Astrocyte of the cerebellum (primary cell): Measurements from ENCODE around the gene FRMD4B.

ENCODE experiments used
- DNase-seq: peaks from one replicate; pipeline ENCODE4 v3.0.0-alpha.2; 2011; ENCODE audit warnings: low read depth
- H3K4me3 ChIP-seq: 2 replicates; pipeline ENCODE4 v1.5.1; 2011; ENCODE audit warnings: mild to moderate bottlenecking, low read depth, low read length, moderate library complexity
- CTCF ChIP-seq: IDR thresholded peaks from 2 replicates; pipeline ENCODE4 v1.5.1; 2012; ENCODE audit warnings: low read length, low read depth, moderate library complexity, mild to moderate bottlenecking; ENCODE audit errors: missing control alignments
- in situ Hi-C: cut with HindIII; loops from 2 replicates; pipeline ENCODE4 v1.10.0; 2017; ENCODE audit warnings: low sequenced_read_pairs

The FRMD4B gene

DNA sequence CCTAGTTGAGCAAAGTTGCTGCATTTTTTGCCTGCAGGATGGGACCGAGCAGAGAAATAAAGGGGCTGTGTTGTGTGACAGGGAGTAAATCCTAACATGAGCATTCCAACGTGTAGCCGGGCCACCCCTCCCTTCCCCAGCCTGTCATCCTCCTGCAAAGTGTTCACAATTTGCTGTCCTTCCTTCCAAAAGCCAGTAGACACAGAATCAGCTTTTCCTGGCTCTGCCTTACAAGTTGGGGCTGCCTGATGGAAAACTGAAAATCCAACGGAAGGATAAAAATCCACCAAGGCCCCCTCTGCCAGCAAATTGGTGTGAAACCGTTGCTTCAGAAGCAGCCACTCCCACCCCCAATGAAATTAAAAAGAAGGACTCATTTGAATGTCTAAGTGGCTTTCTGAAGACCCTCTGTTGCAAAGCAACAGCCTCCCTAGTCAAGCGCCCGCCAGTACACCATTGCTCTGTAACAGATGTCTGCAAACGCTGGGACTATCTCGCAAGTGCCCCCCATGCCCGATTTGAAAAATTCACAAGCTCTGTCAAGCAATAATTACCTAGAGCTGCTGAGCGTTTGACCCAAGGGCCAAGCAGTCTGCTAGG is 665 bp downstream of the FRMD4B start:
- H3K4me3 ChIP-seq = peak overlapping the region; percentile 41
- no peak for TF ChIP-seq CTCF
- in situ Hi-C loops = no loop called here
- DNase-seq = no peak

- in situ Hi-C loops = no loop called here
Observed at GRCh38 chr3:69384326-69384725, 1.6 kb downstream of the FRMD4B start.

GRCh38 chr3:69379661-69380060 is 6.2 kb downstream of the FRMD4B start:
- TF ChIP-seq CTCF = no peak
- no peak for DNase-seq
- in situ Hi-C loops = no loop called here
- no peak overlapping the region for H3K4me3 ChIP-seq

More at GRCh38 chr3:69384326-69384725, 1.6 kb downstream of the FRMD4B start:
- no peak for TF ChIP-seq CTCF
- no peak for DNase-seq
- H3K4me3 ChIP-seq = no peak overlapping the region

DNA sequence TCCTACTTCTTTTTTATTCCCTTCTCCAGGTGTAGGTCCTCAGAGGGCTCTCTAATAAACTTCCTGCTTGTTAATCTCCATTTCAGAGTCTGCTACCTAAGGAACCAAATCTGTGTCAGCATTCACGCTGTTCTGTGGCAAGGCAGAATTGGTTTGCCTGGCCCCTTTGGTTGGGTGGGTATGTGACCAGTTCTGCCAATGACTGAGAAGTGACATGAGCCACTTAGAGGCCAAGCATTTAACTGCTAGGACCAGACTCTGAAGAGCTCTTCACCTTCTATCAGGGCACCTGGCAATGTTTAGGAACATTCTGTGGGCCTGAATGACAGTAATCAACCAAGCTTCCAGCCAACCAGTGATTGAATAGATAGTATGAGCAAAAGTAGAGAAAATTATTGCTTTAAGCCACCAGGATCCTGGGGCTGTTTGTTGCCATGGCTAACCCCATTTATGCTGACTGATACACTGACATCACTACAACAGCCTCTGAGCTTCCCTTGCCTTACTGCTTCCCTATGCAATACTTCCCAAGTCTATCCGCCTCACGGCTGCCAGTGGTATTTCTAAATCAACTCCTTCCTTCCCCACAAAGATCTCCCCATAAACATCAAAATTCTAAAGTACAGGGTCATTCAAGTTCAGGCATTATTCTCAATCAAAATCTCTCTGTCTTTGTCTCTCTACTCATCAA is 7.6 kb downstream of the FRMD4B start:
- in situ Hi-C loops = no loop called here
- DNase-seq = no peak
- no peak for TF ChIP-seq CTCF
- H3K4me3 ChIP-seq = no peak overlapping the region

DNA sequence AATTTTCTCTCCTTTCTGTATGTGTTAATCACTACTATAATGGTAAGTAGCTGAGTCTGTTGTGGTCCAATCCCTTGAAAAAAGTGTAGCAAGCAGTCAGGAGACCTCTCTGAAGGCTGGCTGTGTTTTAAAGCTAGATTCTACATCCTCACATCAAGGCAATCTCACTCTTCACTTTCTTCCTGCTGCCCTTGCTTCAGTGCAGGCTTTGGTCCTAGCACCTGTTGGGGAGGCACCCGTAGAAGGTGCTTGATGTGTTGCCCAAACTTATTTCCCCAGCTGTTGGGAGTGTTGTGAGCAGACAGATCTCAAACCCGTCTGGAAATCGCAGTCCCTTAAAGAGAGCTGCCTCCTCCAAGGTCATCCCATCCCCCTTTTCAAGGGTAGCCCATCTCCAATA is 8.6 kb downstream of the FRMD4B start:
- in situ Hi-C loops = no loop called here
- no peak for DNase-seq

DNA sequence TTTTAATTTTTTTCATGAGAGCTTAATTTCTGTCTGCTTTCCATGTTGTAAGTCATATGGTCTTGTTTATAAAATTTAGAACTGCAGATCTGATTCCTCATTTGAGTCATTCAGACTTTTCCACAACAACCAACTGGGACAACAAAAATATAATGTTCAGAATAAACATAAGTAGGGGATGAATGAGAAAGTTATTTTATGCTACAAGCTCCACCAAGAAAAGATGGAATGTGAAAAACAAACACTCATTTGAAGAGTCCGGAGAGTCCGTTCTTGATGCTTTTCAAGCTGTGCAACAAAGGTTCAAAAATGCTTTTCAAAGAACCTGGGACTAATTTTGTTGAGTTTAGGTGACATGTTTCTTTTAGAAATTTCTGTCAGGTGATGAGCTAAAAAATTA is 9.2 kb downstream of the FRMD4B start:
- in situ Hi-C loops = no loop called here

More for the DNA sequence above, 8.6 kb downstream of the FRMD4B start:
- TF ChIP-seq CTCF = no peak
- H3K4me3 ChIP-seq = no peak overlapping the region

More for the DNA sequence above, 9.2 kb downstream of the FRMD4B start:
- no peak for DNase-seq
- no peak overlapping the region for H3K4me3 ChIP-seq
- no peak for TF ChIP-seq CTCF
